ENCODE data around the gene PLEKHB2. TPM values are rescaled to one million over a fixed set of nuclear protein-coding genes. Genes with fewer than 3 reads are reported as not detected.

PLEKHB2 gene, protein sequence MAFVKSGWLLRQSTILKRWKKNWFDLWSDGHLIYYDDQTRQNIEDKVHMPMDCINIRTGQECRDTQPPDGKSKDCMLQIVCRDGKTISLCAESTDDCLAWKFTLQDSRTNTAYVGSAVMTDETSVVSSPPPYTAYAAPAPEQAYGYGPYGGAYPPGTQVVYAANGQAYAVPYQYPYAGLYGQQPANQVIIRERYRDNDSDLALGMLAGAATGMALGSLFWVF
- total RNA-seq (2014; rRNA removed; shearing (Covaris generic); ENCODE audit: low replicate concordance), result 55.0 and 74.4 TPM in 2 replicates

DNA sequence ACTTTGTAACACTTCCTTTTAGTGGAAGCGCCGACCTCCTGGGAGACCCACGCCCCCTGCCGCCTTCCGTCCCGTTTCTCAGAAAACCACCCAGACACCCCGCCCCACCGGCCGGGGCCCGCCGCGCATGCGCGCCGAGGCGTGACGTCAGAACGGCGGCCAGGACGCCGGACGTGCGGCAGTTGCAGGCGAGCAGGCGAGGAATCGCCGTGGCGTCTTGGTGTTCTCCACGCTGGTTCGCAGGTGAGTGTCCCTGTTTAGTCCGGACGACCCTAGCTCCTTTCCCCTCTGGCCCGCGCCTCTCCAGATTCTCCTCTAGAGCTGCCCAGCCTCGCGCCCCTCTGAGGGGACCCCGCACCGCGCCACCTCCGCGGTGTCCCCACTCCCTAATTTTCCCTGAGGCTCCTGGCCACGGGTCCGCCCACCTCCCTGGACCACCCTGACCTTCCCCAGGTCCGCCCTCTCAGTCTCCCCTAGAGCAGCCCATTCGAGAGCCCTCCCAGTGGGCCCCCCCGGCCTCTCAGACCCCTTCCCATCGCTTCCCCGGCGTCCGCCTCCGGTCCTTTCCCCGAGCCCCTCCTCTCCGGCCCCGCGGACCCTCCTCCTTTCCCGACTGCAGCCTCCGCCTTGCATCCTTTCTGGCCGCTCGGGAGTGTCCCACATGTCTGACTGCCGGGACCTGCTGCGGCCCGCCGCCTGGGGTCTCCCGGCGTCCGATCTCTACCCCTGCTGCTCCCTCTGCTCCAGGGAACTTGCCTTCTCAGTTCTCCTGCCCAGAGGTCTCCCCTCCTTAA, at the start of gene PLEKHB2:
PLEKHB2 (plus strand) TSS at position 181 of the 794 bp plus-strand sequence. CDS start 15,606 bp downstream, outside the sequence.
- peak within 1 kb of the TSS; percentile 56 for H3K27ac ChIP-seq (ENCODE audit: low read length)
- H3K4me2 ChIP-seq (ENCODE audit: low read depth, low read length, poor library complexity, severe bottlenecking), result peak within 1 kb of the TSS; percentile 80
- peaks cover 24% of the 10 kb centered on the region for H3K4me1 ChIP-seq (ENCODE audit: low read length)
- peak within 1 kb of the TSS; percentile 96 for H3K9ac ChIP-seq (ENCODE audit: low read length)
- no peaks in the 10 kb centered on the region for H3K9me2 ChIP-seq (replicated peaks; ENCODE audit: insufficient read depth, low read length)
- H3K27me3 ChIP-seq (ENCODE audit: low read length), result no peaks in the 10 kb centered on the region
- H2AFZ ChIP-seq (ENCODE audit: low read length), result peak within 1 kb of the TSS; percentile 91
- peaks cover 25% of the 10 kb centered on the region for H4K20me1 ChIP-seq (ENCODE audit: insufficient read depth, low read depth, low read length)
- peaks cover 20% of the 10 kb centered on the region for H3K36me3 ChIP-seq (ENCODE audit: insufficient read depth, low read length)
- peak; percentile 96 for DNase-seq
- no peaks in the 10 kb centered on the region for H3K9me3 ChIP-seq (ENCODE audit: low read length)
- H3K4me3 ChIP-seq (ENCODE audit: low read length), result peak within 1 kb of the TSS; percentile 99
- H3K79me2 ChIP-seq (ENCODE audit: low read length), result peaks cover 52% of the 10 kb centered on the region

DNA sequence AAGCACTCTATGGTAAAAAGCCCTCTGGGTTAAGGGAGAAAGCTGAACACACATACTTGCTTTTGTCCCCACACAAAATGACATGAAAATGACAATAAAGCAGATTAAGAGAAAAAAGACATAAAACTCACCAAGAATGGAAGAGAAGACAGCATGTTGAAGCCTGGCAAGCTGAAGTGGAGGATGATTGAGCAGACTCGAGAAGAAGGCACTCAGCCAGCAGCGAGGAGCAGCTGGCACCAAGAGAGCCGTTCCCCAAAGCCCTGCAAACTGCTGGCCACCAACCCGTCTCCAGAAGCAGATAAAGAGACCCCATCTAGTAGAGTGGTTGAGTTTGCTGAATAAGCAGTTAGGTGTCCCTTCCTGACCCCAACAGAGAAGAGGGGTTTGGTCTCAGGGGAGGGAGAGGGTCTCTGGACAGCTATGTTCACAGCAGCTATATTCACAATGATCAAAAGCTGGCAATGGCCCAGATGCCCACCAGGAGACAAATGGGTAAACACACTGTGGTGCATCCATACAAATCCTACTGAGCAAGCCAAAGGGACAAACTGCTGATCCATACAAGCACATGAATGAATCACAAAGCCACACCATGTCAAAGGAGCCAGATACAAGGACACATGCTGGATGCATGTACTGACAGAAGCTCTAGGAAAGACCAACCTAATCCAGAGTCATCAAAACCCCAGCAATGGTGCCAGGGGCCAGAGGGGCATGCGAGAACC, 48.8 kb upstream of the PLEKHB2 start:
- Histone ChIP-seq H3K4me2 (ENCODE audit: low read depth, low read length, poor library complexity, severe bottlenecking) (no peak overlapping the region), H3K9me2 (replicated peaks; ENCODE audit: insufficient read depth, low read length) (no peaks in the 10 kb centered on the region), H2AFZ (ENCODE audit: low read length) (no peak overlapping the region), H3K9me3 (ENCODE audit: low read length) (no peaks in the 10 kb centered on the region), H3K27ac (ENCODE audit: low read length) (no peak overlapping the region), H3K9ac (ENCODE audit: low read length) (no peak overlapping the region), H4K20me1 (ENCODE audit: insufficient read depth, low read depth, low read length) (peaks cover 55% of the 10 kb centered on the region), H3K4me3 (ENCODE audit: low read length) (no peak overlapping the region), H3K36me3 (ENCODE audit: insufficient read depth, low read length) (peaks cover 38% of the 10 kb centered on the region; the same call in 1 of the 2 replicates), H3K79me2 (ENCODE audit: low read length) (peaks cover 87% of the 10 kb centered on the region), H3K4me1 (ENCODE audit: low read length) (peaks cover 14% of the 10 kb centered on the region), H3K27me3 (ENCODE audit: low read length) (no peaks in the 10 kb centered on the region)
- DNase-seq, result no peak

DNA sequence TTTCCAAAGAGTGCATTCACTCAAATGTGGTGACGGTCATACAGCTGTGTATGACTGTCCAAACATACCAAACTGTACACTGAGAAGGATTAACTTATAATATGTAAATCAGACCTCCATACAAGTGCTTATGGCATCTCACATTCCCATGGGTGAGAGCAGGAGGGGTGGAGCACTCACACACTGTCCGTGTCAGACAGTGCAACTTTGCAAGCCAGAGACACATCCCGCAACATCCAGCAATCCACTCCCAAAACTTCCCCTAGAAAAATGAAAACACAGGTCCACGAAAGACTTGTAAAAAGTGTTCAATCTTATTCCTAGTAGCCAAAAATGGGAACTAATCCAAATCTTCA, 48.2 kb upstream of the PLEKHB2 start:
- no peak overlapping the region for H3K4me2 ChIP-seq (ENCODE audit: low read depth, low read length, poor library complexity, severe bottlenecking)
- peaks cover 33% of the 10 kb centered on the region; the same call in 1 of the 2 replicates for H3K36me3 ChIP-seq (ENCODE audit: insufficient read depth, low read length)
- no peak overlapping the region for H3K4me3 ChIP-seq (ENCODE audit: low read length)
- peaks cover 14% of the 10 kb centered on the region for H3K4me1 ChIP-seq (ENCODE audit: low read length)
- peaks cover 55% of the 10 kb centered on the region for H4K20me1 ChIP-seq (ENCODE audit: insufficient read depth, low read depth, low read length)
- H3K9ac ChIP-seq (ENCODE audit: low read length), result no peak overlapping the region
- no peaks in the 10 kb centered on the region for H3K9me2 ChIP-seq (replicated peaks; ENCODE audit: insufficient read depth, low read length)
- H2AFZ ChIP-seq (ENCODE audit: low read length), result no peak overlapping the region
- no peak for DNase-seq
- H3K27ac ChIP-seq (ENCODE audit: low read length), result no peak overlapping the region
- peaks cover 91% of the 10 kb centered on the region for H3K79me2 ChIP-seq (ENCODE audit: low read length)
- no peaks in the 10 kb centered on the region for H3K9me3 ChIP-seq (ENCODE audit: low read length)
- H3K27me3 ChIP-seq (ENCODE audit: low read length), result no peaks in the 10 kb centered on the region

DNA sequence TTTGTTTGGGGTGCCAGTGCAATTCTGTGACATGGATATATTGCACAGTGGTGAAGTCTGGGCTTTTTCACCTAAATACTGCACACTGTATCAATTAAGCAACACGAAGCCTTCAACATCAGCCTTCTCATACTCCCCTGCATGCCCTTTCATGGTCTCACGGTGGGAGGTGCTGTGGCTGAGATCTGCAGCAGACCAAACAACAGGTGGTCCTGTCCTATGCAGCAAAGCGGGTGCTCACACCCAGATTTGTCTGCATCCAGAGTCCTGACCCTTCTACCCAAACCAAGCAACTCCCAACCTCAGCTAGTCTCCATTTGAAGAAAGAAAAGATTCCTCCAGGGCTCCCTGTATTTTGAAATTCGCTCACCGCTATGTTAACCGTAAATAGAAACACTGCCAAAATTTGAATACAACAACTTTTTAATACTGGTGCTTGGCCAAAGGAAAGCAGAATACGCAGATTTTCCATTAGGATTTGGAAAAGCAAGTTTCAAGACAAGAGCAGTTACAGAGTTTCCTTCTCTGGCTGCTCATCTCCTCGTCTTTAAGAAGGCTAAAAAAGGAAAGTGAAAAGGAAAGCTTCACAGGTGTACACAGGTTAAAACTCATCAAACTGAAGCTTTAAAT, 46.8 kb upstream of the PLEKHB2 start:
- DNase-seq, result no peak
- Histone ChIP-seq H3K27ac (ENCODE audit: low read length) (no peak overlapping the region), H4K20me1 (ENCODE audit: insufficient read depth, low read depth, low read length) (peaks cover 48% of the 10 kb centered on the region), H3K9ac (ENCODE audit: low read length) (no peak overlapping the region), H3K4me1 (ENCODE audit: low read length) (peaks cover 14% of the 10 kb centered on the region), H2AFZ (ENCODE audit: low read length) (no peak overlapping the region), H3K4me2 (ENCODE audit: low read depth, low read length, poor library complexity, severe bottlenecking) (no peak overlapping the region), H3K27me3 (ENCODE audit: low read length) (no peaks in the 10 kb centered on the region), H3K36me3 (ENCODE audit: insufficient read depth, low read length) (peaks cover 23% of the 10 kb centered on the region; the same call in 1 of the 2 replicates), H3K9me2 (replicated peaks; ENCODE audit: insufficient read depth, low read length) (no peaks in the 10 kb centered on the region), H3K79me2 (ENCODE audit: low read length) (peaks cover 91% of the 10 kb centered on the region), H3K4me3 (ENCODE audit: low read length) (no peak overlapping the region), H3K9me3 (ENCODE audit: low read length) (no peaks in the 10 kb centered on the region)

DNA sequence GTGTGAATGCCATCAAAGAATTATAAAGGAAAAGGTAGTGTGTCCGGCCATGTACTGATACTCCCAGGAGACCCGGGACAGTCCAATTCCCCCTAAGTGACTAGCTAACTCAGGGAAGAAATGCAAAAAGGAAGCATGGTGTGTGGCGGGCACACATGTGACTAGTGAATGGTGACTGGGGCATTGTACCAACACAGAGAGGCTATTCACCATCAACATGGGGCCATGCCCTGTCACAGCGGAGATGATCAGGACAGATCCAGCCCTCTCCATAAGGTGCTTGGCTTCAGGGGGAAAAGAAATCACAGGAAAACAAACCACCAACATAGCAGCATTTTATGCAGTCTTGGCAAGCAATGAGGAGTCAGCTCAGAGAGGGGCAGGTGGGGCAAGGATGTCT, 46.2 kb upstream of the PLEKHB2 start:
- no peak for DNase-seq
- Histone ChIP-seq H3K36me3 (ENCODE audit: insufficient read depth, low read length) (peaks cover 22% of the 10 kb centered on the region; the same call in 1 of the 2 replicates), H4K20me1 (ENCODE audit: insufficient read depth, low read depth, low read length) (peaks cover 47% of the 10 kb centered on the region), H3K4me2 (ENCODE audit: low read depth, low read length, poor library complexity, severe bottlenecking) (no peak overlapping the region), H3K9me3 (ENCODE audit: low read length) (no peaks in the 10 kb centered on the region), H3K4me1 (ENCODE audit: low read length) (peaks cover 14% of the 10 kb centered on the region), H3K9ac (ENCODE audit: low read length) (no peak overlapping the region), H2AFZ (ENCODE audit: low read length) (no peak overlapping the region), H3K27me3 (ENCODE audit: low read length) (no peaks in the 10 kb centered on the region), H3K79me2 (ENCODE audit: low read length) (peaks cover 93% of the 10 kb centered on the region), H3K4me3 (ENCODE audit: low read length) (no peak overlapping the region), H3K27ac (ENCODE audit: low read length) (no peak overlapping the region), H3K9me2 (replicated peaks; ENCODE audit: insufficient read depth, low read length) (no peaks in the 10 kb centered on the region)

DNA sequence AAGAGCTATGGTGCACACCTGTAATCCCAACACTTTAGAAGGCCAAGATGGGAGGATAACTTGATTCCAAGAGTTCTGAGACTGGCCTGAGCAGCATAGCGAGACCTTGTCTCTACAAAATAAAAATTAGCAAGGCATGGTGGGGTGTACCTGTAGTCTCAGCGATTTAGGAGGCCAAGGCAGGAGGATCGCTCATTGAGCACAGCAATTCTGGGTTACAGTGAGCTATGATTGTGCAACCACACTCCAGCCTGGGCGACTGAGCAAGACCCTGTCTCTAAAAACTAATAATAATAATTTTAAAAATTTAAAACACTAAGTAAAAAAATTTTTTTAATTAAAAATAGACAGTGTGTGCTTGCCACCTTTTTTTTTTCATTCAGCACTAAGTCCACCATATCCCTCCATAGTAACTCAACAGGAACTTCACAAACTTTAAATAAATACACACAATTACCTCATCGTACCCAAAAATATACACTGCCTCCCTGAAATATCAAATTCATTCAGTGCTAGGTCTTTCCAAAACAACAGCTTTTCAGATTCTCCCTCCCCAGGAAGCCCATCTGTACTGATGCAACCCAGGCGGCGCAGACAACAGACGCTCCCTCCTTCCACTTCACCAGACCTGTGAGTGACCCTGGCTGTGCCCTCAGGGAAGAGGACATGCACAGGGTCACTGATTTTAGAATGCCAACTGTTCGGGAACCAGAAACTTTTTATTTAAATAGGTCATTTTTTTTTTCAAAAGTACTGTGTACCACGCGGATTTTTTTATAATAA, 41.4 kb upstream of the PLEKHB2 start:
- H3K4me3 ChIP-seq (ENCODE audit: low read length), result no peak overlapping the region
- no peaks in the 10 kb centered on the region for H3K27me3 ChIP-seq (ENCODE audit: low read length)
- no peaks in the 10 kb centered on the region for H3K9me2 ChIP-seq (replicated peaks; ENCODE audit: insufficient read depth, low read length)
- H3K9ac ChIP-seq (ENCODE audit: low read length), result no peak overlapping the region
- H3K4me2 ChIP-seq (ENCODE audit: low read depth, low read length, poor library complexity, severe bottlenecking), result no peak overlapping the region
- no peak overlapping the region for H3K27ac ChIP-seq (ENCODE audit: low read length)
- peaks cover 96% of the 10 kb centered on the region for H3K79me2 ChIP-seq (ENCODE audit: low read length)
- no peak overlapping the region for H2AFZ ChIP-seq (ENCODE audit: low read length)
- no peaks in the 10 kb centered on the region for H3K9me3 ChIP-seq (ENCODE audit: low read length)
- H3K4me1 ChIP-seq (ENCODE audit: low read length), result peaks cover 7% of the 10 kb centered on the region
- no peak for DNase-seq
- peaks cover 29% of the 10 kb centered on the region; the same call in 1 of the 2 replicates for H4K20me1 ChIP-seq (ENCODE audit: insufficient read depth, low read depth, low read length)
- H3K36me3 ChIP-seq (ENCODE audit: insufficient read depth, low read length), result peaks cover 25% of the 10 kb centered on the region; the same call in 1 of the 2 replicates

DNA sequence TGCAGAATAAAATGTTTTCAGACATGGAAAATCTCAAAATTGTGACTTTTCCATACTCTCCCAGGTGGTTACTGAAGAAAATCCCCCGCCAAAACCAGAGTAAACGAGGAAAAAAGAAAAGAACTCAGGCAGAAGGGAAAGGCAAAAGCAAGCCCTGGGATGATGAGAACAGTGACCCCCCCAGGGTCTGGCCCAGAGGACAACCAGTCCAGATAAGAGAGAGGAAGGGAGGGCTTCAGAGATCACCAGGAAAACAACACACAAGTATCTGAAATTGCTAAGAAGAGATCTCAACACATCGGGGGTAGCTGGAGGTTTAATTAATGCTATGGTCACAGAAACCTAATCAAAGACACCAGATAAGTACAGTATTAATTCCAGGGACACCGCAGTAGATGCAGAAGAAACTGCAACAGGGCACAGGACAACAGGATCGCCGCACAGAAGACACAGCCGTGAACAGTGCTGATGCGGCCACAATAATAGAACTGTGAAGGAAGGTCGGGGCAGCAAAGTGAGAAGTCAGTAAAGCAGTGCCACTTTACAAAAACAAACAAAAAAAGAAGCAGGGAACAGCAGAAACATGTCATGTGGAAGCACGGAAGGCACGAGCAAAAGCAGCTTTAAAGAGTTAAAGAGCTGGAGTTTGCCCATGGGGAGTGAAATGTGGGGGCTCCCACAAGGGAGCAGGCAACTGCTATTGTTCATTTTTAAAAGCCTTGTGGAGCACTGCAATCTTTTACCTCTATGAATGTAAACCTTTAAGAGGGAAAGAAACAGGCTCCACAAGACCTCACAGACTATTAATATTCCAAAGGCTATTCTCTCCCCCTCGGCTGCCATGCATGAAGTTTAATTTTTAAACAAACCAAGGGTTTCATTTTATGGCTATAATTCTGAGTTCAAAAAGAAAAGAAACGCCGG, 40.3 kb upstream of the PLEKHB2 start:
- peaks cover 96% of the 10 kb centered on the region for H3K79me2 ChIP-seq (ENCODE audit: low read length)
- H3K9ac ChIP-seq (ENCODE audit: low read length), result no peak overlapping the region
- H3K4me2 ChIP-seq (ENCODE audit: low read depth, low read length, poor library complexity, severe bottlenecking), result no peak overlapping the region
- no peak for DNase-seq
- no peak overlapping the region for H3K27ac ChIP-seq (ENCODE audit: low read length)
- no peaks in the 10 kb centered on the region for H3K9me2 ChIP-seq (replicated peaks; ENCODE audit: insufficient read depth, low read length)
- H3K4me1 ChIP-seq (ENCODE audit: low read length), result no peaks in the 10 kb centered on the region
- H3K4me3 ChIP-seq (ENCODE audit: low read length), result no peak overlapping the region
- no peaks in the 10 kb centered on the region for H3K9me3 ChIP-seq (ENCODE audit: low read length)
- H3K27me3 ChIP-seq (ENCODE audit: low read length), result no peaks in the 10 kb centered on the region
- peaks cover 26% of the 10 kb centered on the region; the same call in 1 of the 2 replicates for H3K36me3 ChIP-seq (ENCODE audit: insufficient read depth, low read length)
- H2AFZ ChIP-seq (ENCODE audit: low read length), result no peak overlapping the region
- peaks cover 28% of the 10 kb centered on the region; the same call in 1 of the 2 replicates for H4K20me1 ChIP-seq (ENCODE audit: insufficient read depth, low read depth, low read length)

Data from Karpas-422 (cell line).